GM19397 (cell line): ENCODE results near the gene ATXN1.
"Not testable (repeated sequence)": the region's sequence is repeated elsewhere in the genome, so short reads cannot be mapped to it uniquely, and the experiment has no call there.

Experiments
- ATAC-seq: cut with Tn5 transposase; IDR thresholded peaks from one replicate; pipeline ENCODE4 v1.9.1; 2021; ENCODE audit warnings: mild to moderate bottlenecking, moderate library complexity; ENCODE audit not compliant: unreplicated experiment

ATXN1 gene

DNA sequence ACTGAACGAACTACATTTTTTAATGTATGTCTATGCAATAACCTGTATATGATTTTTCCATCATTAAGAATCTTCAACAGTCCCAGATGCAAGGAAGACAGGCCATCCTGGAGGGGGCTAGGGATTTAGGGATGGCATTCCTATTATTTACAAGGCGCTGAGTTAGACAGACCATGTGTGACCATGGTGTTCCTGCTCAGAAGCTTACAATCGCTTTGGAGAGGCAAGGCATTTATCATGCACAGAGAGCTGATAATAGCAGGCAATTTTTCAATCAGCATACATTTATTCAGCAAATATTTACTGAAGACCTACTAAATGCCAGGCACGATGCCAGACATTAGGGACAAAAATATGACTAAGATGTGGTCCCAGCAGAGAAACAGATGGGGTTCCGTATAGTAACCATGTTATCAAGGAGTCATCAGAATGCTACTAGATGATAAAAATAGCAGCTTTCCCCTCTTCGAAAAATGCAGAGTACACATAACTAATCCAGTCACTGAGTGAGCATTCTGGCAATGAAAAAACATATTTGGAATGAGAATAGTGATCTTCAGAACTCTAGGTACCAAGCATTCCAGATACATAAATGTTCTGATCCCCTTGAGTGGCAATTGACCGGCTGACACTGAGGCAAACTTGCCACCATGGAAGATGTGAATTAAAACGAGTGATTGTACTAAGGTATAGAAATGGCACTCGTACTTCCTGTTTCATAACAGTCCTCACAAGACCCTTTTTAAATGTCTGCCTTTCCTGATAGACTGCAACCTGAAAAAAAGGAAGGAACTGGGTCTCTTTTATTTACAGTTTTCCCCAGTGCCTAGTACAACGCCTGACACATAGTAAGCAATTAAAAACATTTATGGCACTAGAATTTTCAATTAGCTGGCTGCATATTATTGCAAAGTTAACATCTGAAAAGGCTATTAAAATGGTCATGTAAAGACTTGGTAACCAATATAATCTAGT is 135.7 kb downstream of the ATXN1 start:
- ATAC-seq = no peak

DNA sequence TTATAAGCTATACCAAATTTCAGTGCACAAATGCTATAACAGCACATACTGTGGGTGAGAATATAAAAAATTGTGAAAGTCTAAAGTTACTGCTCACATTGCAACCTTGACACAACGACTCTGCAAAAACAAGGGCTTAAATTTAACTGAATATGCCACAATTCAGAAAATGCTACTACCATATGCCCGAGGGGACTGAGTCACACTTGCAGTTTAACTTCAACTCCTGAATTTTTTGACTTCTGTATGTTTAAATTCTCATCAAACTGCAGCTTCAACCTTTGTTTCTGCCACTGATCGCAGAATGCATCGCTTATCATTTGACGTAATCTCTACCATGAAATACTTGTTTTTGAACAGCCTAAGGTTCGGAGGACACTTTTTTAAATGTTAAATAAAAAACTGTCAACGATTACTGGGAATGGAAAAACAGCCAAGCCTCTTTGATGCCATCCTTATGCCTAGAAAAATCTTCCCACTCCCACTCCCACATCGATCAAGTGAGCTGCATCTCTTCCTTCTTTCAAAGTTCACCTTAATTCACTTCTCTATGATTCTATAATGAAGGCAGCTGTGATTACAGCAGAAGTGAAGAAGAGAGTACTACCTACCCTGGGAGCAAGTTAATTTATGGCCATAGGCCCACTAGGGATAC is 136.5 kb downstream of the ATXN1 start:
- ATAC-seq = no peak

DNA sequence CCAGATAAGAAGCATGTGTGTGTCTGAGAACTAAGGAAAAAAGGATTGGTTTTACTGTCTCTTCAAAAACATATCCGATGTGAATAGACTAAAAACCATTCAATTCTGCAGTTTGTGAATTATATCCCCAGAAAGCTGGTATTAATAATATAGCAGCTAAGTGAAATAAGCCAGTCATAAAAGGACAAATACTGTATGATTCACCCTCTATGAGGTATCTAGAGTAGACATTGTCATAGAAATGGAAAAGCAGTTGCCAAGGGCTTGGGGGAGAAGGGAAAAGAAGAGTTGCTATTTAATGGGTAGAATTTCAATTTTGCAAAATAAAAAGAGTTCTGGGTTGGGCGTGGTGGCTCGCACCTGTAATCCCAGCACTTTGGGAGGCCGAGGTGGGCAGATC is 137.5 kb downstream of the ATXN1 start:
- no peak for ATAC-seq

DNA sequence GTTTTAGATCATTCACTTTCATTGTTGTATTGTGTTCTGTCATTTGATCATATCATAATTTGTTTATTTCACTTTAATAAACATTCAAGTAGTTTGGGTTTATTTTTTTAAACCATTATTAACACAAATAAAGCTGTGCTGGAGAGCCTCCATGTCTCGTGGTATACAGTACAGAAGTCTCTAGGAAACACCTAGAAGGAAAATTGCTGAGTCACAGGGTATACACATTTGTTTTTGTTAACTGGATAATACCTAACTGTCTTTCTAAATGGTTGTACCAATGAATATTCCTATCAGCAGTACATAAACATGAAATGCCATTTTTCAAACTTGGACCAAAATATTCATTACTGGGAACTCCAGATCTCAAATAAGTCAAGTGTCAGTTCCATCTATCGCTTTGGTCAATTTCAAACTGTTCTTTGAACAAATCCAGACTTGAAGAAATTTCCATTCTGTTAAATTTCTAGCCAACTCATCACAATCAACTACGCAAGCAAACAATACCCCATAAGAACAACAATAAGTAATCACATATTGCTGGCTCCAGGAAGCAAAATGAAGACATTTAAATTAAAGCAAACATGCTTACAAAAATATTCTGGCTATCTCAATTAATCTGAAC is 138.1 kb downstream of the ATXN1 start:
- ATAC-seq = no peak

DNA sequence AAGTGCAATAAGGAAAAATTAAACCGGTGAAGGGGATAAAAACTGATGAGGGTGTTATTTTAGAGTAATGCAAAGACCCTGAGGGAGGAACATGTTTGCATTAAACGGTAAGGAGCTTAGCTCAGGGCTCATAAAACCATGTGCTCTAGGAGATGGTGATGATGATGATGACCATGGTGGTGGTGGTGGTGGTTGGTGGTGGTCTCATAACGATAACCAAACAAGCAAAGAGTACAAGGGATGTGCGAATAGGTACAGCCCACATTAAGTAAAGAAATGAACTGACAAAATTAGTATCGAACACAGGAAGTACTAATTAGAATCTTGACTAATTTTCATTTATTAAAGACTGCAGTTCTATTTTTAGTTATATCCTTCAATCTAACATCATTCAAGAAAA is 139.1 kb downstream of the ATXN1 start:
- no peak for ATAC-seq

- ATAC-seq = no peak
Observed at GRCh38 chr6:16621002-16621401, 140.3 kb downstream of the ATXN1 start.

DNA sequence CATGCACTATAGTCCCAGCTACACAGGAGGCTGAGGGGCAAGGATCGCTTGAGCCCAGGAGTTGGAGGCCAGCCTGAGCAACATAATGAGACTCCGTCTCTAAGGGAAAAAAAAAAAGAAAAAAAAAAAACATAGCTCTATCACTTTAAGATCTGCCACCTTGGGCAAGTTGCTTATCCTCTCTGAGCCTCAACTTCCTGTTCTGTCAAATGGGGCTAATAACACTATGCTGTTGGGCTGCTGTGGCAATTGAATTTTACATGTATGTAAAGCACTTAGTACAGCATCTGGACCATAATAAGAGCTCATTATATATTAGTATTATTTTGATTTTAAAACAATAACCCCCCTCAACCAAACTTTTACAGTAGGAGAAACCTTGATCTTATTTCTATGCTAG is 141.5 kb downstream of the ATXN1 start:
- no peak for ATAC-seq

DNA sequence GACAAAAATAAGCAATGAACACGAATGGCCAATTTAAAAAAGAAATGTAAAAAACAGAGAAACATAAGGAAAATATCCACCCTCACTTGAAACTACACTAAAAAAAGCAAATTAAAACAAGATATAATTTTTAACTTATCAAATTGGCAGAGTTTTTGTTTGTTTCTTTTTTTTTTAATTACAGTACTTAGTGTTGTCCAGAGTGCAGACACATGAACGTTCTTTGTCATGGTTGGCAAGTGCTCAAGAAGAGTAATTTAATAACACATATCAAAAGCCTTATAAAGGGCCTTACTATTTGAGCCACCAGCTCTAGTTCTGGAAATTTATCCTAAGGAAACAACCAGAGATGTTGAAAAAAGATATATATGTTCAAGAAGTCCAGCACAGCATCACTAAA is 142.3 kb downstream of the ATXN1 start:
- no peak for ATAC-seq

DNA sequence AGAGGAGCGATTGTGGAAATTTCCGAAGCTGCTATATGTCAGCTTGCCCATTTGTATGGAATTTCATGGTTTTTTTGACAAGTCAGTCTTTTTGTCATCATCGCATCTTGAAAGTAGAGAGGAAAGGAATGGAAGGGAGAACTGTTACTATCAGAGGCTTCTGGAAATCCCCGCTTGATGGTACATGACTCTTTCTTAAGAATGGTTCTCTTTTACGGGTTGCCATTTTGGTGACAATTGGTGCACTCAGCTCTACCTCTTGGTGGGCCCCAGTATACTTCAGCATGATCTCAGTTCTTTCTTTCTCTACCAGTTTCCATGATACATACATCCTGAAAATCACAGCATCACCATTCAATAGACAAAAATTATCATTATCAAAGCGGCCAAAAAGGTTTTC is 146.0 kb downstream of the ATXN1 start:
- not testable (repeated sequence) for ATAC-seq

GRCh38 chr6:16614143-16614542 is 147.1 kb downstream of the ATXN1 start:
- ATAC-seq = not testable (repeated sequence)

GRCh38 chr6:16613504-16613903 is 147.8 kb downstream of the ATXN1 start:
- not testable (repeated sequence) for ATAC-seq

DNA sequence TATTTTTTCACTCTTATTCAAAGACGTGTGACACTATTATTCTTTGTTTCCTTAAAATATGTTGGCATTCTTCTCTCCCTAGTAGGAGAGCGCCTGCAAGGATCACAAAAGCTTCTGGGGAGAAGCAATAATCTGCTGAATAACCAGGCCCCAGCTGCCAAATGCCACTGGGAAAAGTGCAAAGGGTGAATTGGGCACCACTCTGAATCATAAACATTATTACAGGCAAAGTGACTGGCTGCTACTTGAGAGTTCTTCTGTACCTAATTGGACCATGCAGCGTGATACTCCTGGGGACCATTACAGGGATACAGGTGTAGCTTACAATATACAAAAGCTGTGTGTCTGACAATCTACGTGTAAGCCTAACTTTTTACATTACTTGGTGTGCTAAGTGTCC is 152.8 kb downstream of the ATXN1 start:
- no peak for ATAC-seq

DNA sequence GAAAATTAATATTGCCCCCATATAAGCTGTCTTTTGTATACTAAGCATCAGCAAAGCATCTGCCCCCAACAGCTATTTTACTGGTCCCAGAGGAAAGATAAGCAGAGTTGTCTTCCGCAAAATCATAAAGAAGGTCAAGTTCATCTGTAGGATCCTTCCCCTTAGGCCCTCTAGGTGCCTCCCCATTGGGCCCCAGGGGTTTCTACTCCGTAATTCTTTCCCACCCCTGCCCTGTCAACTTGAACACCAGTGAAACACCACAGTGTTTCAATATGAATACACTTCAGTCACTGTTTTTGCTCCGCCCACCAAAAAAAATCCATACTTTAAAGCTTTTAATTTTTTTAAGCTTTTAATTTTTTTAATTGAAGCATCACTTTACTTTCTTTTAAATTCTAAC is 159.2 kb downstream of the ATXN1 start:
- ATAC-seq = peak; percentile 77

DNA sequence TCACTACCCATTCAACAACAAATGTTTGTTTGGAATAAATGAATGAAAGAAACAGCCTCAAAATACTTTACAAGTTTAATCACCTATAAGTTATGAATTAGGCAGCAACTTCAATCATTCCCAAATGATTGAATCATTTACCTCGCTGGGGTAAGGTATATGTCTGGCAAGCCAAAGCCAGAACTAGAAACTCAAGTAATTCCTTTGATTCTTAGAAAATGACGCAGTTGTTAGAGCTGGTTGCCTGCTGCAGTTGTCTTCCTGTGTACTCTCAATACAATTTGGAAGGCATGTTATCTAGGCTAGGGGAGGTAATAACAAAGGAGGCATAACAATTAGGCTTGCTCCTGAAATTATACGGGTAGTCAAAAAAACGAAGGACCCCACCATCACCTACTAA is 160.6 kb downstream of the ATXN1 start:
- ATAC-seq = no peak

GRCh38 chr6:16600026-16600425 is 161.2 kb downstream of the ATXN1 start:
- no peak for ATAC-seq

- ATAC-seq = no peak
Observed at GRCh38 chr6:16596616-16597331, 164.5 kb downstream of the ATXN1 start.

DNA sequence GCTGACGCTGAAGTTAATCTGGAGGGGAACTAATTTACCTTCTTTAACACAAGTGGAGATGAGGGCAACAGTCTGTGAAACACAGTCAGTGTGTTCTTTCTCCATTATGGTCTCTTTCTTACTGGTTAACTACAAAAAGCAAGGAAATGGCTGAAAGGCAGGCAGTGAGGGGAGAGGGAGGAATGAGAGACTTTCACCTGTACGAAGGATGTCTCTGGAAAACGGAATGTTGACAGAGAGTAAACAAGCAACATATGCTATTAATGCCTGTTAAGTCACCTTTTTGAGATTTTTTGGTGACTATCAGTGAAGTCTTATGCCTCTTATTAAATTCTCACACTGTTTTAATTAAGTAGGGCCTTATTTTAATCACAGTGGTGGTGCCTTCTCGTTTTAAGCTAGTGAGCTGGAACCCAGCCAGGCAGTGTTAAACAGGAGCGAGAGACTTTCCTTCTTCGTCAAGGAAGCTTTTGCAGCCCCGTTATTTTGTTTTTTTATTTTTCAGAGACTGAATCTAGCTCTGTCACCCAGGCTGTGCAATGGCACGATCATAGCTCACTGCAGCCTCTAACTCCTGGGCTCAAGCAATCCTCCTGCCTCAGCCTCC is 165.6 kb downstream of the ATXN1 start:
- ATAC-seq = no peak

DNA sequence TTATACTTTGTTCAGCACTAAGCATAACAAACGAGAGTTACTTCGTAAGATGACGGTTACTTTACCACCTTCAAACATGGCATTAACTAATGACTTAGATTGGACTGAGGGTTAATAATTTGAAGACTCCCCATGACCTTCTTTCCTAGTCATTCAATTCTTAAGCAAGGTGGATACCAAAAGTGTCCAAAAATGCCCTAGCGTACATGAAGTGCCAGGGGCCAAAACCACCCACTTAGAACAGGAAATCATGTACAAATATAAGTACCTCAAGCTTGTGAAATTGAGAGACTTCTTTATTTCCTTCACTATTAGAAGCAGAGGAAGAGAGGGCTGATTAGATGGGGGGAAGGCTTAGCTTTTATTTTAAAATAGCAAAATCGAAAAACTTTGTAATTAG is 166.4 kb downstream of the ATXN1 start:
- no peak for ATAC-seq

- ATAC-seq = no peak
Observed at GRCh38 chr6:16592223-16592911, 168.9 kb downstream of the ATXN1 start.
